ENCODE results near the gene HOXA3.

HOXA3 gene

DNA sequence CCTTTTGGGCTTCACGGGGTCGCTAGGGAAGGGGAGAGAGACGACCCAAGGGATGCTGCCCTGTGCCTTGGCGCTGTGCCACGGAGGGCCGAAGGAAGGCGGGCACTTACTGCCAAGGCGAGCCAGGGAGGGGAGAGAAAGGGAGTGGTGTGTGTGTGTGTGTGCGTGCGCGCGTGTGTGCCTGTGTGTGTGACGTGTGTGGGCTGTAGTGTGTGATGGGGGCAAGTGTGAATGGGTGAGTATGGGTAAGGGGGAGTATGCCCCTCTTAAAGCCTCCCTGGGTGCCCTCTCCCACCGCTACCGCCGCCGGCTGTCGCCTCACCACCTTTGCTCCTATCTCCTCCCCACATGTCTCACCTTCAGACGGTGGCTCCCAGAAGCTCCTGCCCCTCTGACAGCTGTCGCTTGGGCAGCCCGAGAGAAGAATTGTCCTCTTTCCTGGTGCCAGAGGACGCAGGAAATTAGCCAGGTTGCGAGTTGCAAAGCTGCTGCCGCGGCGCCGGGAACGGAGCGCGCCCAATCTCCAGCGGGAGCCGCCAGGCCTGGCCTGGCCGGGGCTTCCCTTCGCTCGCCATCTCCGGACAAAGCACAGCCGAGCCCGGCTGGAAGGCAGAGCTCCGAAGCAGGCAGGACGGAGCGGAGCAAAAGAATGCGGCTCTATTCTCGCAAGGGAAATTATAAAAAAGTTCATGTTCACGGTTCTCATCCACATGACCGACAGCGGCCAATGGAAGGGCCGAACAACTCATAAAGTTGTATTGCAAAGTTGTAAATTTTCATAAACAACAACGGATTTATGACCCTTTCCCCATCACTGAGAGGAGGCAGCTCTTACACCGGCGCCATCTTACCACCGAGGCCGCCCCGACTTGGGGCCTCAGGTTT, at the start of gene HOXA3:
HOXA3 (minus strand) TSS at position 653 of the 885 bp plus-strand sequence. CDS start 41,943 bp downstream, outside the sequence.
- DNase-seq (ENCODE audit: low spot score), result no peak

DNA sequence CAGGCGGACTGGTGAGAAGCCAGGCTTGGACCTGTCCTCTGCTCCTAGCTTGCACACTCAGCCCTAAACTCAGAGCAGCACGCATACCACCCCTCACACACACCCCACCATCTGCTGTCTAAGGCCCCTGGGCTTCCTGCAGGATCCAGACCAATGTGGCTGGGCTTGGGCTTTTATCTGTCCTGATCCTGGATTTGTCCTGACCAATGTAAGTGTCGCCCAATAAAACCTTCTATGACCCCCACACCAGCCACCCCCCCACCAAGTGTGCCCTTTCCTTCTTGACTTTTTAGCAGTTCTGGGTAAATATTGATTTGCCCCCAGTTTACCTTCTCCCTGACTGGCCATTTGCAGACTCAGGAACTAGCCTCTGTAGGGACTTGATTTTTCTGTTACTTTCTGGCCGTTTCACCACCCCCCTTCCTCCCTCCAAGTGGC, 49.2 kb upstream of the HOXA3 start:
- no peak for DNase-seq (ENCODE audit: low spot score)

DNA sequence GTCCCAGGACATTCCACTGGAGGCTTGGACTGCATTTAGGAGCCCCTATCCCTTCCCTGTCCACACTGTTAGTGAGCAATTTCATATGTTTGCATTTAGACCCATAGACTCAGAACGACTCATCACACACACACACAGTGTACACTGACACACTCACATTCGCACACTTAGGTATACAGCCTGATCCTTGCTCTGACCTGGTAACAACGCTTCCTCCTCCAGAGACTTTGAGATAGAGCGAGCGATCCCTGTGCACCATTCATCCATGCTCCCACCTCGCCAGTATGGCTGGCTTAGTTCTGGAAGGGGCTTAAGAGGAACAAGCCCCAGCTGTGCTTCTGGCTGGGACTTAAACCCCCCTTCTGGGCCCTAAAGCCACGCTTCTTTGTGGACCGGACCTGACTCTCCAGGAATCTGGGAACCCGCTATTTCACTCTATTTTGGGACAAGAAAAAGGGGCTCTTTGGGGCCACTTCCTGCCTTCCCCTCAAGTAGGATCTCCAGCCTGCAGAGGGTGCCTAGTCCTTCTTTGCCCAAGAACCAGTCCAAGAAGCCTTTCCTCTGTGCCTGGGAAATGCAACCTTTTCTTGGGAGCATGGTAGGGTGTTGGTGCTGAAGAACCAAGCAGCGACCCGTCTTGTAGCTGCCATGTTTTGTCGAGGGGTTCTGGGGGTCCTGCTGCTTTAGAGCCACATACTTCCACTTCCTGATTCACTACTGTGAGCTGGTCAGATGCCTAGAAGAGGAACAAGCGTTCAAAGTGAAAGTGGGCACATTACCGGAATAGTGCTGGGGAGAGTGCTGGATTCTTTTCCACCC, 48.6 kb upstream of the HOXA3 start:
- DNase-seq (ENCODE audit: low spot score), result no peak

DNA sequence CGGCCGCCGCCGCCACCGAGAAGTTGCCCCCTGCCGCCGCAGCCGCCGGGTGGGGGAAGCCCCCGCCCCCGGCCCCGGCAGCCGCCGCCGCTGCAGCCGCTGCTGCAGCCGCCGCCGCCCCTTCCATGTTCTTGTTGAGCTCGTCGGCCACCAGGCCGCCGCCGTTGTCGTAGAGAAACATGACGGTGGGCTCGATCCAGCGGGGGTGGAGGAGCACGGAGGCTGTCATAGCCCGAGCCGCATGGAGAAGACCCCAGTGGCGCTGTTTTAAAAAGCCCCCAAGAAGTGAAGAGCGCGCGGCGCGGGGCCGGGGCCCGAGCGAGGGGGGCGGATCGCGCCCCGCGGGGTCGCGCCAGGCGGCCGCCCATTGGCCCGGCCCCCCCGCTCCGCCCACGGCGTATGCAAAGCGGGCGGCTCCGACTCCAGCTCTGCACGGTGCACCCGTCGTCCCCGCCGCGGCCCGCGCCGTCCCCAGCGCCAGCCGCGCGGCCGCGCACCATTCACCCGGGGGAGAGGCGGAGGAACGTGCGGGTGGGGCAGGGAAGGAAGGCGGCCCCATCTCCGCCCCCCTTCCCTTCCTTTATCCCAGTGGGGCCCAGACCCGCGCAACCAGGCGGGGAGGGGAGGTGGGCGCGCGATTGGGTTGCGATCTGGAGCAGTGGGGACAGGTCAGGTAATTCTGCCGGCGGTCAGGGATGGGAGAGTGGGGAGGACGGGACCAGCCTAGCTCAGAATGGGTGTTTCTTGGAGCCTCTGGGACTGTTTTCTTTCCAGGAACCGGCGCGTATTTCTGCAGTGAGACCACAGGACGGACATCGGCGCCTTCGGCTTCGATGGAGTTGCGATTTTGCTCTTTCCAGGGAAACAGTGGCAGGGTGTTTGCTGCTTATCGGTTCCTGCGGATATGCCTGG, 47.7 kb upstream of the HOXA3 start, which contains the start of gene HOXA13:
HOXA13 (minus strand) TSS at position 243 of the 912 bp plus-strand sequence; CDS start at position 229, 14 bp downstream.
- DNase-seq (ENCODE audit: low spot score), result no peak

DNA sequence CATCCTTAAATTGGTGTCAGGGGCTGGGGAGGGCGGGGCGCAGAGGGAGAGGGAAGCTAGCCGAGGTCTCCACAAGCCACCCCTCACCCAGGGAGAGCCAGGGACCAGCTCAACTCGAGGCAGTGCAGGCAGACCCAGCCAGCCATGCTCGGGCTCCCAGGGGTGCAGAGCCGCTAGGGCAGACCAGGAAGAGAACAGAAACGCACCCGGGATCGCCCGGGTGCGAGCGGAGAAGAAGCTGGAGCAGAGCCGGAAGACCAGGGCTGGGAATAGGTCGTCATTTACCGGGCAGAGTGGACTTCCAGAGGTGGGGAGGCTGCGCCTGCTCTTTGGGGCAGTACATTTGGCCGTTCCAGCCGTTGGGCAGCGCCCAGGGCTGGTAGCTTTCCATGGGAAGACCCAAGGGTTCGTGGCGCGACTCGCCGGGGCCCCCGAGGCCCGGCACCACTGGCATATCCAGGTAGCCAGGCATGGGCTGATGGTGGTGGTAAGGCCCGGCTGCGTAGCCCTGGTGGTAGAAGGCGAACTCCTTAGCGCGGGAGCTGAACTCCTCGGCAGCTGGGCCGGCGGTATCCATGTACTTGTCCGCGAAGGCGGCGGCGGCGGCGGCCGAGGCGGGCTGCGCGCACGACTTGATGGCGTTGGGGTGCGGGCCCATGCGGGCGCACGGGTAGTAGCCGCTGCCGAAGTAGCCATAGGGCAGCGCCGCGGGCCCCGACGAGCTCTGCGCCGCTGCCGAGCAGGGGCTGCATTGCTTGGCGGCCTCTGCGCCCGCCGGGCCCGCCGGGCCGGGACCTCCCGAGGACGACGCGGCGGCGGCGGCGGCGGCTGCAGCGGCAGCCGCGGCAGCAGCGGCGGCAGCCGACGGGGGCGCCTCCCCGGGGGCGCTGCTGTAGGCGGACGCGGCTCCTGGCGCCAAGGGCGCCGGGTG, 46.8 kb upstream of the HOXA3 start:
- DNase-seq (ENCODE audit: low spot score), result no peak

DNA sequence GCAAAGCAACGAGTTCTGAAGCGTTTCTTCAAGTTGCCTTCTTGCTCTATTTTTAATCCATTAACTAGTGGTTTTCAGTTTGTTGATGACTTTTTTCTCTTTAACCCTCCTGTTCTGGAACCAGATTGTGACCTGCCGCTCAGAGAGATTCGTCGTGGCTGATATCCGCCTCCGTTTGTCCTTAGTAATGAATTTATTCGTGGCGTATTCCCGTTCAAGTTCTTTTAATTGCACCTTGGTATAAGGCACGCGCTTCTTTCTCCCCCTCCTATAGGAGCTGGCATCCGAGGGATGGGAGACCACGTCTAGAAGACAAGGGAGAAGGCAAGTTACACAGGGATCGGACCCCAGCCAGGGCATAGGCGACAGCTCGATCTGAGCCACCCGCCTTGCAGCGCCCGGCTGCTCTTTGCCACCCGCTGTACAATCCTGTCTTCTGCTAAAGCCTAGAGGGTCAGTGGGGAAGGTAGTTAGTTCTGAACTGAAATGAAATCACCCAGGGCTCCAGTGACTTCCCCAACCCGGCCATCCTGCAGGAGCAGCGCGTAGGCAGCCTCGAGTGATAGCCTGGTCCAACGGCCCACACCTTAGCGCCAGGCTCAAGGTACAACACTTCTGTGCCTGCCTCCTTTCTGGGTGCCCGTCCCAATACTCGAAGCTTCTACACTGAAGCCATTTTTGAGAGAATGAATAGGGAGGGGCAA, 45.9 kb upstream of the HOXA3 start:
- DNase-seq (ENCODE audit: low spot score), result no peak

DNA sequence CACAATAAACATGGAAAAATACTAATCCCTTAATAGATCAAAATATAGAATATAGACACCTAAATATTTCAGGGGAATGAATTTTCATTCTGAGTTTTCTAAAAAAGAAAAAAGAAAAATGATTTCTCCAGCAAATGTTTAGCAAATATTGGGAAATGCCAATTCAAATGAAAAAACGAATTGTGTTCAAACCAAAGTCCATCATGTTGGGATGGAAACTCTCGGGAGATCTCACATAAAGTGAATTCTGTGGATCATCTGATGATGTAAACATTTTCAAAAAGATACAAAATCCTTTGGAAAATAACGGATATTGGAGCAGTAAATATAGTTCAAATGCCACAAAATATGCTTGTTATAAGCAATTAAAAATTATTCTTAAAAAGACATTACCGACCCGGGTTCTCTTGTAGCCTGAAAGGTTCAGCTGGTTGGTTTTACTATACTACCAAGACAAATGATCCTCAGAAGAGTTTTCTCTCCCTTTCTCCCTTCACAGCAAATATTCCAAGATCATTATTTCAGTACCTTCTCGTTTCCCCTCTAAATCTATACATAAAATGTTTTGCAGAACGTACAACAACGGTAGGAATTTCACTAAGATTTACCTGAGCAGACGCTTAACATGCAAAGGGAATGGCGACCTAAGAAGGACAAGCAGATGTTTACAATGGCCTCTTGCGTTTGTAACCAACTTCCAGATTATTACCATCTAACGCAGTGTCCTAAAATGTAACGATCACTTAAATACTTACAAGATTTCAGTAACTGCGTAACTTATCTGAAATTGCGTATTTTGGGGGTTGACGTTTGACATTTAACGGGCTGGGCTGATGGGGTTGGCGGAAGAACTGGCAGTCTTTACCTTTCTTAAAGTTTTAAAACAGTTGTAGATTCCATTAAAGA, 45.0 kb upstream of the HOXA3 start:
- no peak for DNase-seq (ENCODE audit: low spot score)

DNA sequence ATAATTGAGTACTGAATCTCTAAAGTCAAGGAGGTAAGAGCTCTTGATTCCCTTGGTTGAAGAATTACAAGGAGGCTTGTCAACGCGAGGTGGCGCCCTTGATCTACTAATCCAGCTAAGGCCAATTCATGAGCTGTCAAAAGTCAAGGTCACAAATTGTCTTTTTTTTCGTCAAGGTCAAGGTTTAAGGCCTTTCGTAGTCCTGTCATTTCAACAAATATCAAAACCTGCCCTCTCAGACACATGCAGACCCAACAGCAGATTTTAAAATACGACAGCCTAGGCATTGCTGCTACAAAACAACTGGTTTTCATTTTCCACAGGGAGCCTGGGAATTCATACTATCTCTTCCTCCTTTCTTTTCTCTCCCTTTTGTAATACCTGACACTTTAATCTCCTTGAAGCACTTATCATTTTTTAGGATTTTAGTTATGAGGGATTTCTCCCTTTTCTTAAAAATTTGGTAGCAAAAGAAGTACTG, 43.9 kb upstream of the HOXA3 start:
- peak; percentile 62 for DNase-seq (ENCODE audit: low spot score)

DNA sequence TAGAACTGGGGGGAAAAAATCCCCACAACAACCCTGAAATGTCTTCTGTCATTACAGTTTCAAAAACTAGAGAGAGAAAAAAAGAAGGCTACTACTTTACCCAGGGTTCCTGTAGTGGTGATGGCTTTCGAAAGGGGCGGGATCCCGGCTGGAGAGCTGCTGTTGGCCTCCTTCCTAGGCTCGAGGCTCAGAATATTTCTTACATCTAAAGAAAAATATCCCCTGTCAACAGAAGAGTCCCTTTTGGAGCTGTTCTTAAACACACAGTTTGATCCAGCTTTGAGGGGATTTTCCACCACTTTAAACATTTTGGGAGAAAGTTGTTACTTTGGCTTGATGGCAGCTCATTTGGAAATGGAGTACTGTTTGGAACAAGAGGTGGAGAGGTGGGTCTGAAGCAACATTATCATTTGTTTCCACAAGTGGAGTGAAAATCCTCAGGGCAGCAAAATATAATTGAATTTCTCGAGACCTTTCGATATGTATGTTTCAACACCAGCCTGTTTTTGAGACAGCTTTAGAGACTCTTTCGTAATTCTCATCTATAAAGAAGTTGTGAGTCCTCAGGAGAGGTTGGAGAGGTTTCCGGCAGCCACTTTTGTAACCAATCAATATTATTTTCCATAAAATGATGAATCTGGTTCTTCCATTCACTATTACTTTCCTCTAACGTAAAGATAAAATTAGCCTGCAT, 42.5 kb upstream of the HOXA3 start:
- DNase-seq (ENCODE audit: low spot score), result no peak

DNA sequence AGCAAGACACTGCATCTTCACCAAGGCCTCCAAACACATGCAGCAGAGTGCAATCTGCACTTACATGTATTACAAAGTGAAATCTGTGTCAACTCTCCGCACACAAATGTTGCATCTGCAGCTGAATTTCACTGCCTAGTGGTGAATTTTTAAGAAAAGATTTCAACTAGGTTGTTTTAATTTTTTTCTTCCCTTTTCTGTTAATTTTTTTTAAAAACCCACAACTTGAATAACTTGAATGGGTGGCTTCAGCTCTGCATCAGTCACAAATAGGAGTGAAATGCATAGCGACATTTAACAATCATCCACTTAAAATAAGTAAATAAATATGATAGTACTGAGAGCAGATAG, 41.6 kb upstream of the HOXA3 start:
- DNase-seq (ENCODE audit: low spot score), result no peak

DNA sequence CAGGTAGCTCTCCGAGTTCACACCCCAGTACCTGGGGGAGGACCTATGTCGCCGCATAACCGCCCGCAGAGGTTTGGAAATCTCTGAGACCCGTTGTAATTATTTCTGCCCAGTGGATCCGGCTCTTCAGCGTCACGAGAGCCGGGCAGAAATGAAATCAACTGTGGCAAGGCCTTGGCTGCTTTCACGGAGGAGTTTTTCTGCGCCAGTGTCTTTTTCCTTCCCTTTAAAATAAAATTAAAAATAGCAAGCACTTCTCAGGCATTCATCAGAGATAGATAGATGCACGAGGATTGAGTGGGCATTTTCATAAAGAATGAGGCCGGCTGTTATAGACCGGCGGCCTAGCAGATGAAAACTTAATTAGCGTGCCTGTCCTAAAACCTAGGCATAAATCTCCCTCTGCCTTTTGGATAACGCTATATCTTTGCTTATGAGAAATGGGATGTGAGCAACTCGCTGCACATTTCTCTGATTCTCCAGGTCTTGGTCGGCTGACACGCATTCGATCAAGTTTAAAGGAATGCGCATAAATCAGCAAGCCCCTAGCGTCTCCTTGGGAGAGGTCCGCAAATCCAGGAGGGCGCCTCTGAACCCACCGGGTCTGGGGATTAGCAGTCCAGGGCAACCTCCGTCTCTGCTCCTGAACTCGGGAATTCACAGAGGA, 41.1 kb upstream of the HOXA3 start:
- DNase-seq (ENCODE audit: low spot score), result no peak

DNA sequence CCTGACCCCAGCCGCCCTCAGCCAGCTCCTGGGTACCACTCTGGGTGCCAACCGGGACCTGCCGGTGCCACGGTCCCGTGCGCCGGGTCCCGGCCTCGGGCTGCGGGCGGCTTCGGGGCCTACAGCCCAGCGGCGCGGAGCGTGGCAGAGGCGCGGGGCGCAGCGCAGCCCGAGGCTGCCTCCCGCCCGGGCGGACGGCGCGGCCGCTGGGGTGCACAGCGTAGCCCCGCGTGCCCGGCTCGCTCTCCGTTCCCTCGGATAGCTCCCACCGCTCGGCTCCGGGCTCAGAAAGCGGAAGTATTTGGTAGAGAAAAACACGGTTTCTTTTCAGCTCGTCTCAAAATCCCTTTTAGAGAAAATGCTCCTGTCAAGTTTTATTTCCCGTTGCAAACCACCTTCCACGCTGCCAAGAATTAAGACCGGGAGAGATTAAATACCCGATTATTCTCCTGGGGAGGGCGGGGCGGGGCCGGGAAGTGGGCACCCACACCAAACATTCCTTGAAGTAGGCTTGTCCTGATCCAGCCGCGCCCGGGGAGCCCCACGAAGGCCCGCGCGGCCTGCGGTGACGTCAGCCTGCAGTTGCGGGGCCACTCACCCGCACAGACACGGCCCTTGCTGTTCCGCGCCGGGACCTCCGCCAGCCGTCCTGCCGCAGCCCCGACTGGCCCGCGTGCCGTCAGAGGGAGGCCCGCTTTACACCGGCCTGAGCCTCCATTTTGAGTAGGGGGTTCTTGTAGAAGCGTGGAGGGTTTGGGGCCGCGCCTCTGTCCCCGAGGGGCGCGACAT, 40.4 kb upstream of the HOXA3 start:
- no peak for DNase-seq (ENCODE audit: low spot score)

DNA sequence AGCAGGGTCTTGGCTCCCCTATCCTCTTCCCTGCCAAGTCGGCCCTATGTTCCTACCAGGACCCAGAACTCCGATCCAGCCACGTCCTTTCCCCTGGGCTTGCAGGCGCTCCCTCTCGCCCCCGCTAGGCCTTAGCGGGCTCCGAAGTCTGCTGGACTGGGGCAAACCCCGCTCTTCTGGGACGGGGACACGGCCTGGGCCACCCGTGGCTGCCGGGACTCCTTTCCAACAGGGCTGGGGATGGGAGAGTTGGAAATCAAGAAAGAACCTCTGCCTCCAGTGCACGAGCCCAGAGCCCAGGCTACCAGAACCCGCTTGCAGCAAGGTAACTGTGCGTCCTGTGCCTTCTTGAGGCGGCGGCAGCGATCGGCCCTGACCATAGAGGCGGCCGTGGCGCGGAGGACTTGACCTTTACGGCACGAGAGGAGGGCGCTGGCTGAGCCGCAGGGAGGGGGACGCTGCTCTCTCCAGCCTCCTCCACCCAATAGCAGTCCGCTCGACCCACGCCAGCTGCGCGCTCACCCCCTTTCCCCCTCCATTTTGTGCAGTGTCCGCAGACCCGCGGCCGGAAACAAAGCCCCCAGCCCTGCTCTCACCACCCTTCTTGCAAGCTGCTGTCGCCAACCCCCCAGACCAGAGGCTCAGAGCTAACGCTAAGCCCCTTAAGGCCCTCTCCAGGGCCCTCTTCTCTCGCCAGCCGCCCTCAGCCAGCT, 39.6 kb upstream of the HOXA3 start:
- no peak for DNase-seq (ENCODE audit: low spot score)

DNA sequence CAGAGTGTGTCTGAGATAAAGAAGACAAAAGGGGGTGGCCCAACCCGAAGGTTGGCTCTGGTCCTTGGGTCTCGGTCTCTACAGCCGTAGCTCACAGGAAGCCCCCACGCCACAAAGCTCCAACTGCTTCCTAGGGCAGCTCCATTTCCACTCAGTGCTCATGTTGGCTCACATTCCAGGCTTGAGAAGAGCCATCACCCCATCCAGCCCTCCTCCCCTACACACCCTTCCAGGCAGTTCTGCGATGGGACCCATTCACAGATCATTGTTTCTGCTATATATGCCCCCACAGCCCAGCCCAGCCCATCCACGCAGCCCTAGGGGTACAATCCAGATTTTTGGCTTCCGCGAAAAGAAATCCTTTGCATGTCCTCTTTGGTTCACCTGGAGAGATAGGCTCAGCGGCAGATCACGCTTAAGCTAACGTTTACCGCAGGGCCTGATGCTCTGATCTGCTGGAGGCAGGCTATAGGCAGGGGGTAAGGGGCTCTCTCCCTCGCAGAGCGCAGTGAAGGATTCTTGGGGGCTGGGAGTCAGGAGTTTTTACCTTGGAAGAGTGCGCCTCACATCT, 38.9 kb upstream of the HOXA3 start:
- no peak for DNase-seq (ENCODE audit: low spot score)

DNA sequence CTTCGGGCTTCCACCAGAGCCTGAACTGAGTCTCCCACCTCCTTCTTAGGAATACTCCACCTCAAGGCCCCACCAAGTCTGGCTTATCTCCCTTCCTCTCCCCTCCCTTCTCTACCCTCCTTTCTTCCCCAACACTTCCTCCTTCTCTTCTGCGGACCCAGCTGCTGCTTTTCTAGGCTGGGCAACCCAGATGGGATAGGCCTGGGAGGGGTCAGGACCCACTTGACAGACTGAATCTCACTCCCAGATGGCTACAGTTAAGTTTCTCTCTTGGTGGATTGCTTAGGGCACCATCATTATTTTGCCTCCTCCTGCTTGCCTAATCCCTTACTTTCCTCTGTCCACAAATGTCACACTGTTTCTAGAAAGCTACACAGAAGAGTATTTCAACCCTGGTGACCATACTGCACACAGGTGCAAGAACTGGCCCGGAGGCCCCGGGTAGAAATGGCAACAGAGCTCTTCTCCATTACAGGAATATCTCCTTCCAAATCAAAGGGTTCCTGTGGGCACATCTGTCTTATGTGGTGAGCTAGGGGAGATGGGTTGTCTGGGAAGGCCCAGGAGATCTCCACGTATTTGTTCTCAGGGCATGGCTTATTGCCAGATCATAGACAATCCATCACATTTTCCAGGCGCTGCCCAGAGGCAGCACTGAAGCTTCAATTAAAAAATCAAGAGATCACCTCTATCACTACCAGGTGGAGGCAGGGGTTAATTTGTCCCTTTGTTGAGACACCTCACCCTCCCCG, 37.8 kb upstream of the HOXA3 start:
- no peak for DNase-seq (ENCODE audit: low spot score)
